ENCODE data around the gene MT2A. TPM values are rescaled to one million over a fixed set of nuclear protein-coding genes. Genes with fewer than 3 reads are reported as not detected.
A peak's percentile ranks its signal among the peaks of the same experiment; 100 is the strongest.

Gene MT2A
- total RNA-seq, 2 experiments from 2014 or later: 141 to 144 TPM

- no peak for DNase-seq
- Mint-ChIP-seq H3K9me3 (no peaks in the 10 kb centered on the region), H3K27me3 (peaks cover 6% of the 10 kb centered on the region), H3K4me1 (ENCODE audit: low read depth) (peaks cover 3% of the 10 kb centered on the region), H3K36me3 (ENCODE audit: low read depth) (no peaks in the 10 kb centered on the region), H3K27ac (no peak overlapping the region), H3K4me3 (no peak overlapping the region)
- CTCF ChIA-PET: interaction anchor here (0.9 to 1.4 kb wide), 2 partner anchors 8 to 118 kb away, joined by 3 to 4 read pairs; no protein-coding TSS in a partner anchor
- no peak for ATAC-seq
- intact Hi-C loops (cut with micrococcal nuclease): no loop called here
- no peak for TF ChIP-seq CTCF (IDR thresholded peaks at IDR 0.05)
- POLR2A ChIA-PET: no interaction called here
Observed at GRCh38 chr16:56584276-56584675, 24.1 kb upstream of the MT2A start.

DNA sequence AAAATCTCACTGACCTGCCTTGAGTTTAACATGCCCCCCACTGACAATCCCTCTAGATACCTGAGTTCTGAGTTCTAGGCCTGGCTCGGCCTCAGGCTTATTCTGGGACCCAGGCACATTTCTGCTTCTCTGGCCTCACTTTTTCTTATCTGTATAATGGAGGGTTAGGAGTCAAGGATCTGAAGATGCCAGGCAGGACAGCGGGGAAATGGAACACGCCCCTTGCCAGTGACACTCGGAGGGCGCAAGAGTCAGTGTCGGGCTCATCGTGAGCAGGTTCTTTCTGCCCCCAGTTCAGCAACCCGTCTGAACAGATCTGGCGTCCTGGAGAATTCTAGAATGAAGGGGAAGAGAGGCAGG is 19.6 kb upstream of the MT2A start:
- H3K36me3 Mint-ChIP-seq (ENCODE audit: low read depth): no peaks in the 10 kb centered on the region
- intact Hi-C loops (cut with micrococcal nuclease): no loop called here
- H3K4me1 Mint-ChIP-seq (ENCODE audit: low read depth): peaks cover 9% of the 10 kb centered on the region
- no peak overlapping the region for H3K27ac Mint-ChIP-seq
- peaks cover 12% of the 10 kb centered on the region for H3K27me3 Mint-ChIP-seq
- no peak for TF ChIP-seq CTCF (IDR thresholded peaks at IDR 0.05)
- ChIA-PET POLR2A (interaction anchor here (1.0 to 1.3 kb wide), 2 partner anchors 120 to 442 kb away, joined by 3 read pairs; no protein-coding TSS in a partner anchor), CTCF (interaction anchor here (0.6 to 2.4 kb wide), 3 partner anchors 12 to 113 kb away, joined by 3 to 8 read pairs (median 5); no protein-coding TSS in a partner anchor)
- H3K9me3 Mint-ChIP-seq: no peaks in the 10 kb centered on the region
- no peak for DNase-seq
- no peak for ATAC-seq
- H3K4me3 Mint-ChIP-seq: peak overlapping the region; percentile 78

GRCh38 chr16:56589141-56590039 is 19.0 kb upstream of the MT2A start, which contains the start of gene MT3:
MT3 (plus strand) TSS chr16:56589528; CDS start chr16:56589591, 63 bp downstream.
- ATAC-seq: peak; percentile 89
- CTCF ChIA-PET: interaction anchor here (0.6 to 1.6 kb wide), 3 partner anchors 9 to 113 kb away, joined by 3 to 5 read pairs (median 3); no protein-coding TSS in a partner anchor
- POLR2A ChIA-PET: interaction anchor here (1.0 to 1.3 kb wide), 2 partner anchors 119 to 441 kb away, joined by 3 read pairs; no protein-coding TSS in a partner anchor
- no peak for TF ChIP-seq CTCF (IDR thresholded peaks at IDR 0.05)
- Mint-ChIP-seq H3K36me3 (ENCODE audit: low read depth) (no peaks in the 10 kb centered on the region), H3K27ac (peak within 1 kb of the TSS; percentile 2), H3K4me3 (peak within 1 kb of the TSS; percentile 78), H3K9me3 (no peaks in the 10 kb centered on the region), H3K4me1 (ENCODE audit: low read depth) (peaks cover 9% of the 10 kb centered on the region), H3K27me3 (peaks cover 12% of the 10 kb centered on the region)
- DNase-seq: peak; percentile 68
- intact Hi-C loops (cut with micrococcal nuclease): loop anchor here (5.0 kb wide), 1 partner anchor 103 kb away; no protein-coding TSS in a partner anchor

- Mint-ChIP-seq H3K4me3 (no peak overlapping the region), H3K4me1 (ENCODE audit: low read depth) (peaks cover 9% of the 10 kb centered on the region), H3K27me3 (peaks cover 12% of the 10 kb centered on the region), H3K36me3 (ENCODE audit: low read depth) (no peaks in the 10 kb centered on the region), H3K27ac (no peak overlapping the region), H3K9me3 (no peaks in the 10 kb centered on the region)
- ChIA-PET POLR2A (interaction anchor here (0.7 to 1.1 kb wide), 2 partner anchors 45 to 381 kb away, joined by 3 read pairs; no protein-coding TSS in a partner anchor), CTCF (interaction anchor here (1.0 to 2.0 kb wide), 8 partner anchors 8 to 373 kb away, joined by 3 to 17 read pairs (median 3); no protein-coding TSS in a partner anchor)
- intact Hi-C loops (cut with micrococcal nuclease): loop anchor here (5.0 kb wide), 1 partner anchor 101 kb away; no protein-coding TSS in a partner anchor
- ATAC-seq: no peak
- no peak for TF ChIP-seq CTCF (IDR thresholded peaks at IDR 0.05)
- no peak for DNase-seq
Observed at GRCh38 chr16:56591377-56592060, 16.9 kb upstream of the MT2A start.
